Suprapubic skin (tissue), 4 donors: ENCODE results near the gene VAMP8. TPM values are rescaled to one million over a fixed set of nuclear protein-coding genes. Genes with fewer than 3 reads are reported as not detected.
"Not testable (repeated sequence)": the region's sequence is repeated elsewhere in the genome, so short reads cannot be mapped to it uniquely, and the experiment has no call there.

Experiments
- DNase-seq, 2 donors: peaks; one replicate each; pipeline ENCODE4 v3.0.0-alpha.2; 2019; ENCODE audit warnings: low spot score in 2 of 2
- H3K27ac ChIP-seq: fragments of 200-600 bp; sonication (generic); one replicate; pipeline ENCODE4 v1.5.1; 2019
- H3K27me3 ChIP-seq: fragments of 200-600 bp; sonication (generic); one replicate; pipeline ENCODE4 v1.5.1; 2019
- H3K36me3 ChIP-seq: fragments of 200-600 bp; sonication (generic); one replicate; pipeline ENCODE4 v1.5.1; 2019
- H3K4me1 ChIP-seq: fragments of 200-600 bp; sonication (generic); one replicate; pipeline ENCODE4 v1.5.1; 2019
- H3K4me3 ChIP-seq: fragments of 200-600 bp; sonication (generic); one replicate; pipeline ENCODE4 v1.5.1; 2019; ENCODE audit warnings: mild to moderate bottlenecking
- H3K9me3 ChIP-seq: fragments of 200-600 bp; sonication (generic); one replicate; pipeline ENCODE4 v1.5.1; 2019
- EP300 ChIP-seq: sonication (generic); formaldehyde crosslinking; IDR thresholded peaks from one replicate; pipeline ENCODE4 v1.6.1; 2017; ENCODE audit warnings: antibody characterized with exemption
- POLR2A ChIP-seq, 2 donors: fragments of 450-650 bp; IDR thresholded peaks; one replicate each; pipeline ENCODE4 v1.6.1; 2017; ENCODE audit warnings: antibody characterized with exemption in 2 of 2, mild to moderate bottlenecking in 2 of 2, moderate library complexity in 2 of 2
- POLR2AphosphoS5 ChIP-seq, 3 donors: sonication (generic); formaldehyde crosslinking; IDR thresholded peaks; one replicate each; pipeline ENCODE4 v1.6.1; 2017; ENCODE audit warnings: antibody characterized with exemption in 3 of 3
- WGBS: methylation state at CpG from one replicate; pipeline ENCODE4 v1.1.5; 2018; 5-methylcytosine and 5-hydroxymethylcytosine counted together
- total RNA-seq, 4 donors: library from RNA; depleted of rRNA; stranded (reverse); fragments of >200 nt; gene quantifications; one replicate each; pipeline ENCODE4 v1.1.0, GENCODE V29; 2016
- TF ChIP-seq, protein P1 (sequence below), 2 donors: fragments of 200-600 bp in 1 of 2; fragments of 450-650 bp in 1 of 2; sonication (generic) in 1 of 2; IDR thresholded peaks; one replicate each; pipeline ENCODE4 v1.5.1; 2016 to 2019; ENCODE audit warnings: antibody characterized with exemption in 2 of 2, mild to moderate bottlenecking in 1 of 2, moderate library complexity in 1 of 2

Gene VAMP8
- total RNA-seq, 4 donors from 2014 or later: 85.5 to 123 (median 96.0) TPM

DNA sequence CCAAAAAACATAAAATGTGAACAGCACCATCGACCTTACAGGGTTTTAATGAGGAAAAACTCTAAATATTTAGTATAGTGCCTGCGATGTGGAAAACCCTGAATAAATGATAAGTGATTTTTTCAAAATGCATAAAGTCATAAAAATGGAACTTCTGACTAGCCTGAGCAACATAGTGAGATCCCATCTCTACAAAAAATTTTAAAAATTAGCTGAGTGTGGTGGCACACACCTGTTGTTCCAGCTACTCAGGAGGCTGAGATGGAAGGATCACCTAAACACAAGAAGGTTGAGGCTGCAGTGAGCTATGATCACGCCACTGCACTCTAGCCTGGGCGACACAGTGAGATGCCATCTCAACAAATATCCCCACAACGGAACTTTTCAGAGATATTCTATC is 20.3 kb upstream of the VAMP8 start:
- Histone ChIP-seq H3K27ac (no peak overlapping the region), H3K27me3 (no peaks in the 10 kb centered on the region), H3K36me3 (peaks cover 58% of the 10 kb centered on the region), H3K9me3 (no peaks in the 10 kb centered on the region), H3K4me3 (no peak overlapping the region), H3K4me1 (peaks cover 19% of the 10 kb centered on the region)
- TF ChIP-seq EP300 (no peak), POLR2AphosphoS5 (IDR thresholded peaks at IDR 0.05) (no peak), POLR2A (IDR thresholded peaks at IDR 0.05) (no peak)
- TF ChIP-seq, protein P1, sequence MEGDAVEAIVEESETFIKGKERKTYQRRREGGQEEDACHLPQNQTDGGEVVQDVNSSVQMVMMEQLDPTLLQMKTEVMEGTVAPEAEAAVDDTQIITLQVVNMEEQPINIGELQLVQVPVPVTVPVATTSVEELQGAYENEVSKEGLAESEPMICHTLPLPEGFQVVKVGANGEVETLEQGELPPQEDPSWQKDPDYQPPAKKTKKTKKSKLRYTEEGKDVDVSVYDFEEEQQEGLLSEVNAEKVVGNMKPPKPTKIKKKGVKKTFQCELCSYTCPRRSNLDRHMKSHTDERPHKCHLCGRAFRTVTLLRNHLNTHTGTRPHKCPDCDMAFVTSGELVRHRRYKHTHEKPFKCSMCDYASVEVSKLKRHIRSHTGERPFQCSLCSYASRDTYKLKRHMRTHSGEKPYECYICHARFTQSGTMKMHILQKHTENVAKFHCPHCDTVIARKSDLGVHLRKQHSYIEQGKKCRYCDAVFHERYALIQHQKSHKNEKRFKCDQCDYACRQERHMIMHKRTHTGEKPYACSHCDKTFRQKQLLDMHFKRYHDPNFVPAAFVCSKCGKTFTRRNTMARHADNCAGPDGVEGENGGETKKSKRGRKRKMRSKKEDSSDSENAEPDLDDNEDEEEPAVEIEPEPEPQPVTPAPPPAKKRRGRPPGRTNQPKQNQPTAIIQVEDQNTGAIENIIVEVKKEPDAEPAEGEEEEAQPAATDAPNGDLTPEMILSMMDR (IDR thresholded peaks at IDR 0.05): no peak
- no peak for DNase-seq
- WGBS: 94% methylated on average over 5 of the region's 5 CpGs

DNA sequence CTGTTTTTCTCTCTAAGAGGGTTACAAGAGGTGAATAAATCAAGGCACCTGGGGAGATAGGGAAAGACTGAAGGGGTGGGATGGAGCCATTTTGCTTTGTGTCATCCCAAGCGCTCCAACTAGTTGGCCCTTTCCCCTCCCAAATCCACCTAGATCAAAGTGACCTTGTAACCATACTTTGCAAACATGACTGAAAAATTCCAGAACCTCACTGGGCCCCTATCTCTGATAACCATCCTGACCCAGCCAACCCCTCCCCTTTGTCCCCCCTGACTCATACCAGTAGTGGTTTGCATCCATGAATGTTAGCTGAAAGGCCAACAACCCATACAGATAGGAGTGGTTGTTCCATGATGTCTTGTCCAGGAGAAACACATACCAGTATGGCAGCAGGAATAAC is 19.2 kb upstream of the VAMP8 start:
- no peak for TF ChIP-seq EP300
- TF ChIP-seq POLR2AphosphoS5 (IDR thresholded peaks at IDR 0.05): no peak
- no peak for TF ChIP-seq POLR2A (IDR thresholded peaks at IDR 0.05)
- TF ChIP-seq, protein P1 (IDR thresholded peaks at IDR 0.05): no peak
- 95% methylated on average over 1 of the region's 1 CpG for WGBS
- H3K4me3 ChIP-seq: no peak overlapping the region
- no peak overlapping the region for H3K27ac ChIP-seq
- peaks cover 22% of the 10 kb centered on the region for H3K4me1 ChIP-seq
- no peaks in the 10 kb centered on the region for H3K9me3 ChIP-seq
- DNase-seq: no peak
- no peaks in the 10 kb centered on the region for H3K27me3 ChIP-seq
- H3K36me3 ChIP-seq: peaks cover 49% of the 10 kb centered on the region

DNA sequence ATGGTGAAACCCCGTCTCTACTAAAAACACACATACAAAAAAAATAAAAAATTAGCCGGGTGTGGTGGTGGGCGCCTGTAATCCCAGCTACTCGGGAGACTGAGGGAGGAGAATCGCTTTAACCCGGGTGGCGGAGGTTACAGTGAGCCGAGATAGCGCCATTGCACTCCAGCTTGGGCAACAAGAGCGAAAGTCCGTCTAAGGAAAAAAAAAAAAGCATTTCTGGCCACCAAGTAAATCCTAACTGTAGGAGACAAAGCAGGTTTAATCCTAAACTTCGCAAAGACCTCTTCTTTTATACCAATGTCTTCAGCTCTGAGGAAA is 17.0 kb upstream of the VAMP8 start:
- not testable (repeated sequence) for H3K9me3 ChIP-seq, DNase-seq, H3K27me3 ChIP-seq
- Histone ChIP-seq H3K4me1 (peaks cover 22% of the 10 kb centered on the region), H3K27ac (peak overlapping the region; percentile 69), H3K4me3 (peak overlapping the region; percentile 86), H3K36me3 (peaks cover 27% of the 10 kb centered on the region)
- WGBS: 78% methylated on average over 12 of the region's 12 CpGs

DNA sequence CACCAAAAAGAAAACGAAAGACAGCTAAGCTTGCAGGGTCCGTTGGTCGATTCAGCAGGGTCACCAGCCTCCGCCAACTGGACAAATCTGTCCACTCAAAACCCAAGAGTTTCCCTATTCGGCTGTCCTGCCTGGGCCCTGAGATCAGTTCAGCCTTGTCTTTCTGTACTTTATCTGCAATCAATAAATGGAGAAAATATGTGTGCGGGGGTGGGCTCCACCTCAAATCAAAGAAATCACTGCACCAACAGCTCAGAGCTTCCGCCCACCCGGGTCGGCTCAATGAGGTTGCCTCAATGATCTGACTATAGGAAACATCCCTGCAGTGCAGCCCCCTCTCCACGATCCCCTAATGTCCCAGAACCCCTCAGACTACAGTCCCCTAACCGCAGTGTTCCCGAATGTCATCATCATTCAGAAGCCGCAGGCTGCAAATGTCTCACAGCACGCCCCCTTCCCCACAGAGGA is 16.5 kb upstream of the VAMP8 start:
- WGBS: 5% methylated on average over 14 of the region's 14 CpGs
- TF ChIP-seq POLR2AphosphoS5 (IDR thresholded peaks at IDR 0.05) (no peak), EP300 (no peak), POLR2A (IDR thresholded peaks at IDR 0.05) (no peak)
- TF ChIP-seq, protein P1 (IDR thresholded peaks at IDR 0.05): no peak
- DNase-seq: no peak
- Histone ChIP-seq H3K9me3 (no peaks in the 10 kb centered on the region), H3K4me1 (peaks cover 22% of the 10 kb centered on the region), H3K27ac (peak overlapping the region; percentile 69), H3K4me3 (peak overlapping the region; percentile 86), H3K27me3 (no peaks in the 10 kb centered on the region), H3K36me3 (peaks cover 23% of the 10 kb centered on the region)

DNA sequence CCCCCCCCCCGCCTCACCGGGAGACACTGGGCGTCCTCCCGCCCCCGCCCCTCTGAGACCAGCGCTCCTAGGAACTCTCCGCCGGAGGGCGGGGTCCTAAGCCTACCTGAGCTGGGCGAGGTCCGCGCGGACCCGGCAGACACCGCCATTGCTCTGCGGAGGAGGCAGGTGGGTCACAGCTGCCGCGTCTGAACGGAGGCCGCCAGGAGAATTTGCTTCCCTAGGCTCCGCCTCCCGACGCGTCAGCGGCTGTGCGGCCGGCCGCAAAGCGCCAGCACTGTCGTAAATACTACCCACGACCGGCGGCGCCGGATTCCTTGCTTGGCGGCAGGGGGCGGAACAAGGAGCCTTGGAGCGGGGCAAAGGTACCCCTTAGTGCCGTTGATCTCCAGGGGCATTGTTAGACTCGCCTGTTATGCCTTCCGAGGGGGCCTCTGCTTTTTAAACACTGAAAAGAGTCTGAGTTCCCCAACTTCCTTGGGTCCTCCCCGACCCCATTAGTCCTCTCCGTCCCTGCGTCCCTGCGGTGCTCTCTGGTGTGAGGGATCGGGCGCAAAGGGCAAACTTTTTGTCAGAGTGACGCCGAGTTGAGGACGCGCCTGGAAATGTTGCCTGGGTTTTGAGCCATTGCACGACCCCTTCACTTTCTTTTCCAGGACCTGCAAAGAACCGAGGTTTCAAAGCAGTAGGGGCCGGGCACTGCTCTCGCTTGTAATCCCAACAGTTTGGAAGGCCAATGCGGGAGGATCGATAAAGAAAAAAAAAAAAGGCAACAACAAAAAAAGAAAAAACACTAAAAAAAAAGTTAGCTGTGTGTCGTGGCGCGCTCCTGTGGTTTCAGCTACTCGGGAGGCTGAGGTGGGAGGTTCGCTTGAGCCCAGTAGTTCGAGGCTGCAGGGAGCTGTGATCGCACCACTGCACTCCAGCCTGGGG is 15.8 kb upstream of the VAMP8 start, which contains the start of gene GGCX:
Gene GGCX, minus strand, starts transcription at position 214 of the 933 bp plus-strand sequence. Its CDS starts 65 bp downstream, at position 149.
- 6% methylated on average over 27 of the region's 64 CpGs for WGBS
- DNase-seq: peak; percentile 97
- peak in 1 of 3 donors; percentile 53 for TF ChIP-seq POLR2AphosphoS5 (IDR thresholded peaks at IDR 0.05)
- no peak for TF ChIP-seq EP300
- TF ChIP-seq, protein P1 (IDR thresholded peaks at IDR 0.05): peak in 1 of 2 donors; percentile 17
- peak in 1 of 2 donors; percentile 75 for TF ChIP-seq POLR2A (IDR thresholded peaks at IDR 0.05)
- Histone ChIP-seq H3K9me3 (no peaks in the 10 kb centered on the region), H3K27ac (peak within 1 kb of the TSS; percentile 69), H3K4me1 (peaks cover 22% of the 10 kb centered on the region), H3K4me3 (peak within 1 kb of the TSS; percentile 86), H3K27me3 (no peaks in the 10 kb centered on the region), H3K36me3 (peaks cover 19% of the 10 kb centered on the region)
